ENCODE results near the gene FBXO15. TPM values are rescaled to one million over a fixed set of nuclear protein-coding genes. Genes with fewer than 3 reads are reported as not detected.

Gene FBXO15
- total RNA-seq, 2 donors from 2014 or later: 1.0 to 3.3 TPM

- intact Hi-C loops (cut with DNase I): loop anchor here (10.0 kb wide), 1 partner anchor 372 kb away; no protein-coding TSS in a partner anchor
- DNase-seq (no peak), ATAC-seq (no peak)
- H3K4me3 ChIP-seq: no peak overlapping the region
- H3K36me3 ChIP-seq (replicated peaks in 1 of 2; ENCODE audit: insufficient read depth in 1 of 2, low read depth in 2 of 2): no peaks in the 10 kb centered on the region
- peaks cover 10% of the 10 kb centered on the region for H3K4me1 ChIP-seq
- WGBS, 2 donors: 88 to 94% methylated on average over 17 to 19 of the region's 19 CpGs
- H3K27me3 ChIP-seq: no peaks in the 10 kb centered on the region
- TF ChIP-seq POLR2A (IDR thresholded peaks at IDR 0.05) (no peak), CTCF (IDR thresholded peaks at IDR 0.05) (no peak)
- H3K9me3 ChIP-seq: no peaks in the 10 kb centered on the region
- H3K27ac ChIP-seq: no peak overlapping the region
Measured at GRCh38 chr18:74182335-74182734, 34.7 kb upstream of the FBXO15 start.

- DNase-seq (no peak), ATAC-seq (no peak)
- H3K27ac ChIP-seq: no peak overlapping the region
- H3K36me3 ChIP-seq (replicated peaks in 1 of 2; ENCODE audit: insufficient read depth in 1 of 2, low read depth in 2 of 2): no peaks in the 10 kb centered on the region
- H3K9me3 ChIP-seq: no peaks in the 10 kb centered on the region
- H3K4me3 ChIP-seq: no peak overlapping the region
- no peaks in the 10 kb centered on the region for H3K27me3 ChIP-seq
- no peak for TF ChIP-seq CTCF (IDR thresholded peaks at IDR 0.05)
- TF ChIP-seq POLR2A (IDR thresholded peaks at IDR 0.05): no peak
- intact Hi-C loops (cut with DNase I): loop anchor here (10.0 kb wide), 1 partner anchor 375 kb away; no protein-coding TSS in a partner anchor
- 73 to 80% methylated on average over 10 of the region's 10 CpGs for WGBS, 2 donors
- no peaks in the 10 kb centered on the region for H3K4me1 ChIP-seq
Measured at GRCh38 chr18:74179623-74180199, 32.1 kb upstream of the FBXO15 start.

- TF ChIP-seq POLR2A (IDR thresholded peaks at IDR 0.05): no peak
- TF ChIP-seq CTCF (IDR thresholded peaks at IDR 0.05): no peak
- Histone ChIP-seq H3K4me1 (no peaks in the 10 kb centered on the region), H3K27ac (no peak overlapping the region), H3K36me3 (replicated peaks in 1 of 2; ENCODE audit: insufficient read depth in 1 of 2, low read depth in 2 of 2) (no peaks in the 10 kb centered on the region), H3K27me3 (no peaks in the 10 kb centered on the region), H3K4me3 (no peak overlapping the region), H3K9me3 (no peaks in the 10 kb centered on the region)
- no peak for DNase-seq
- ATAC-seq: no peak
- 30 to 79% methylated on average over 1 of the region's 1 CpG for WGBS, 2 donors
- intact Hi-C loops (cut with DNase I): no loop called here
Measured at GRCh38 chr18:74178884-74179283, 31.2 kb upstream of the FBXO15 start.

- Histone ChIP-seq H3K27me3 (no peaks in the 10 kb centered on the region), H3K27ac (no peak overlapping the region), H3K4me1 (no peaks in the 10 kb centered on the region), H3K4me3 (no peak overlapping the region), H3K9me3 (no peaks in the 10 kb centered on the region), H3K36me3 (replicated peaks in 1 of 2; ENCODE audit: insufficient read depth in 1 of 2, low read depth in 2 of 2) (no peaks in the 10 kb centered on the region)
- DNase-seq (no peak), ATAC-seq (no peak)
- WGBS, 2 donors: 26 to 35% methylated on average over 6 of the region's 6 CpGs
- intact Hi-C loops (cut with DNase I): no loop called here
- TF ChIP-seq POLR2A (IDR thresholded peaks at IDR 0.05) (no peak), CTCF (IDR thresholded peaks at IDR 0.05) (no peak)
Measured at GRCh38 chr18:74175658-74176057, 28.0 kb upstream of the FBXO15 start.

- intact Hi-C loops (cut with DNase I): no loop called here
- no peaks in the 10 kb centered on the region for H3K36me3 ChIP-seq (replicated peaks in 1 of 2; ENCODE audit: insufficient read depth in 1 of 2, low read depth in 2 of 2)
- no peak for ATAC-seq
Measured at GRCh38 chr18:74173434-74173750, 25.8 kb upstream of the FBXO15 start.

More at GRCh38 chr18:74173434-74173750, 25.8 kb upstream of the FBXO15 start:
- Histone ChIP-seq H3K27me3 (no peaks in the 10 kb centered on the region), H3K27ac (no peak overlapping the region), H3K9me3 (no peaks in the 10 kb centered on the region), H3K4me3 (no peak overlapping the region), H3K4me1 (no peaks in the 10 kb centered on the region)
- DNase-seq: no peak
- WGBS, 2 donors: 84 to 88% methylated on average over 10 to 11 of the region's 11 CpGs
- no peak for TF ChIP-seq CTCF (IDR thresholded peaks at IDR 0.05)
- no peak for TF ChIP-seq POLR2A (IDR thresholded peaks at IDR 0.05)

Data from body of pancreas (tissue), 4 donors.